Measurements from ENCODE around the gene XPA.

DNA sequence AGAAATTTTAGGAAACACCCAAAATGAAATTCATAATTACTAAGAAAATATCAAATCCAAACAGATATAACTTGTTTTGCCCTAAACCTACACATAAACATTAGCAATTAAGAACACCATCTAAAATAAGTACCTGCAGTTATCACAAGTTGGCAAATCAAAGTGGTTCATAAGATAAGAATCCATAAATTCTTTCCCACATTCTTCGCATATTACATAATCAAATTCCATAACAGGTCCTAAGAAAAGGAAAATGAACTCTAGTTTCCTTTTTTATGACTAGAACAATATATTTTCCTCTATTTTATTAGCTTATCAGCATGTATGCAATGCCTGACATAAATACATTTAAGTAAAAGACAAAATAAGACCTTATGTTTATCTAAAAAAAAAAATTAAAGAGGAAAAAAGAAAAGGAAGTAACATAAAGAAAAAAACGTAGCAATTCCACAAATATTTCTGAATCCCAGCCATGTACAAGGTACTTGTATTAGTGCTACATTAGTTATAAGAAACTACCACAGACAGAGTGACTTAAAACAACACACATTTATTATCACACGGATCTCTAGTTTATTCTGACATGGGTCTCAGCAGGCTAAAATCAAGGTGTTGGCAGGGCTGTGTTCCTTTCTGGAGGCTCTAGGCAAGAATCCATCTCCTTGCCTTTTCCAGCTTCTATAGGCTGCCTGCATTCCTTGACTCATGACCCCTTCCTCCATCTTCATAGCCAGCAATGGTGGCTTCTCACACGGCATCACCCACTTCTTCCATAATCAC, 7.5 kb downstream of the XPA start:
- TF ChIP-seq, protein P1, sequence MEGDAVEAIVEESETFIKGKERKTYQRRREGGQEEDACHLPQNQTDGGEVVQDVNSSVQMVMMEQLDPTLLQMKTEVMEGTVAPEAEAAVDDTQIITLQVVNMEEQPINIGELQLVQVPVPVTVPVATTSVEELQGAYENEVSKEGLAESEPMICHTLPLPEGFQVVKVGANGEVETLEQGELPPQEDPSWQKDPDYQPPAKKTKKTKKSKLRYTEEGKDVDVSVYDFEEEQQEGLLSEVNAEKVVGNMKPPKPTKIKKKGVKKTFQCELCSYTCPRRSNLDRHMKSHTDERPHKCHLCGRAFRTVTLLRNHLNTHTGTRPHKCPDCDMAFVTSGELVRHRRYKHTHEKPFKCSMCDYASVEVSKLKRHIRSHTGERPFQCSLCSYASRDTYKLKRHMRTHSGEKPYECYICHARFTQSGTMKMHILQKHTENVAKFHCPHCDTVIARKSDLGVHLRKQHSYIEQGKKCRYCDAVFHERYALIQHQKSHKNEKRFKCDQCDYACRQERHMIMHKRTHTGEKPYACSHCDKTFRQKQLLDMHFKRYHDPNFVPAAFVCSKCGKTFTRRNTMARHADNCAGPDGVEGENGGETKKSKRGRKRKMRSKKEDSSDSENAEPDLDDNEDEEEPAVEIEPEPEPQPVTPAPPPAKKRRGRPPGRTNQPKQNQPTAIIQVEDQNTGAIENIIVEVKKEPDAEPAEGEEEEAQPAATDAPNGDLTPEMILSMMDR (IDR thresholded peaks at IDR 0.05; ENCODE audit: insufficient read depth, low read length, poor library complexity, severe bottlenecking), result no peak
- no peak for TF ChIP-seq EZH2phosphoT487 (conservative IDR thresholded peaks at IDR 0.05; ENCODE audit: low read length)
